Measurements from ENCODE around the gene ZNF410. TPM values are rescaled to one million over a fixed set of nuclear protein-coding genes. Genes with fewer than 3 reads are reported as not detected.
"Not testable (repeated sequence)": the region's sequence is repeated elsewhere in the genome, so short reads cannot be mapped to it uniquely, and the experiment has no call there.

The ZNF410 gene
- polyA plus RNA-seq, 1 donor (not counting 4 experiments of a cell fraction or from before 2014, with no cell fraction given), result 57.9 TPM

- Histone ChIP-seq H3K9me3 (ENCODE audit: control insufficient read depth, low read depth, low read length) (no peaks in the 10 kb centered on the region), H3K4me3 (ENCODE audit: control insufficient read depth in 2 of 3, extremely low read depth in 1 of 3, insufficient read depth in 2 of 3, low read depth in 1 of 3, low read length in 3 of 3) (no peak overlapping the region), H4K20me1 (ENCODE audit: control insufficient read depth, extremely low read depth, insufficient read depth, low read length) (no peaks in the 10 kb centered on the region), H3K4me2 (ENCODE audit: control insufficient read depth, extremely low read depth, insufficient read depth, low read depth, low read length) (no peak overlapping the region), H3K4me1 (ENCODE audit: control insufficient read depth, extremely low read depth, insufficient read depth, low read length) (no peaks in the 10 kb centered on the region), H2AFZ (ENCODE audit: control insufficient read depth, low read length) (no peak overlapping the region), H3K79me2 (ENCODE audit: control insufficient read depth, insufficient read depth, low read length) (no peaks in the 10 kb centered on the region), H3K27me3 (ENCODE audit: control insufficient read depth, extremely low read depth, insufficient read depth, low read length) (no peaks in the 10 kb centered on the region), H3K9me1 (ENCODE audit: control insufficient read depth, extremely low read depth, insufficient read depth, low read length) (no peaks in the 10 kb centered on the region), H3K36me3 (ENCODE audit: control insufficient read depth in 2 of 2, extremely low read depth in 1 of 2, insufficient read depth in 2 of 2, low read length in 2 of 2) (peaks cover 6 to 7% of the 10 kb centered on the region in 2 experiments), H3K27ac (ENCODE audit: control insufficient read depth, insufficient read depth, low read length) (no peak overlapping the region), H3K9ac (ENCODE audit: control insufficient read depth, extremely low read depth, insufficient read depth, low read length) (no peak overlapping the region)
- dilution Hi-C loops (cut with MboI; ENCODE audit: extremely low pct_ligation_motif_present, low sequenced_read_pairs), result no loop called here
- FAIRE-seq, result no peak
- no peak for TF ChIP-seq CTCF (optimal IDR thresholded peaks at IDR 0.05 in 1 of 3, IDR thresholded peaks at IDR 0.05 in 1 of 3, conservative IDR thresholded peaks at IDR 0.05 in 1 of 3; ENCODE audit: extremely low read depth in 1 of 3, insufficient read depth in 2 of 3, low read length in 3 of 3)
- TF ChIP-seq EZH2 (IDR thresholded peaks at IDR 0.05; ENCODE audit: low read length), result no peak
- DNase-seq (ENCODE audit: low read depth, low spot score), result no peak
Measured at GRCh38 chr14:73865534-73866113, 21.0 kb upstream of the ZNF410 start.

GRCh38 chr14:73869754-73870153 lies 16.9 kb upstream of the ZNF410 start:
- H3K4me2 ChIP-seq (ENCODE audit: control insufficient read depth, extremely low read depth, insufficient read depth, low read depth, low read length); H3K4me3 ChIP-seq (ENCODE audit: control insufficient read depth in 2 of 3, extremely low read depth in 1 of 3, insufficient read depth in 2 of 3, low read depth in 1 of 3, low read length in 3 of 3); dilution Hi-C loops (cut with MboI; ENCODE audit: extremely low pct_ligation_motif_present, low sequenced_read_pairs); H3K36me3 ChIP-seq (ENCODE audit: control insufficient read depth in 2 of 2, extremely low read depth in 1 of 2, insufficient read depth in 2 of 2, low read length in 2 of 2); H3K79me2 ChIP-seq (ENCODE audit: control insufficient read depth, insufficient read depth, low read length); H4K20me1 ChIP-seq (ENCODE audit: control insufficient read depth, extremely low read depth, insufficient read depth, low read length); H3K9me3 ChIP-seq (ENCODE audit: control insufficient read depth, low read depth, low read length); H3K4me1 ChIP-seq (ENCODE audit: control insufficient read depth, extremely low read depth, insufficient read depth, low read length); H3K9ac ChIP-seq (ENCODE audit: control insufficient read depth, extremely low read depth, insufficient read depth, low read length); H3K27me3 ChIP-seq (ENCODE audit: control insufficient read depth, extremely low read depth, insufficient read depth, low read length); H3K9me1 ChIP-seq (ENCODE audit: control insufficient read depth, extremely low read depth, insufficient read depth, low read length); H3K27ac ChIP-seq (ENCODE audit: control insufficient read depth, insufficient read depth, low read length); DNase-seq (ENCODE audit: low read depth, low spot score); H2AFZ ChIP-seq (ENCODE audit: control insufficient read depth, low read length); FAIRE-seq: not testable (repeated sequence)

All from keratinocyte (primary cell).